H1 (cell line): ENCODE measurements around the gene JAKMIP1.

Source experiments
- CTCF ChIP-seq, 3 experiments: IDR thresholded peaks; 1 replicate in 2 of 3; 2 replicates in 1 of 3; pipeline versions ENCODE4 v1.5.1 to v1.6.1; 2011; ENCODE audit warnings: low read length in 3 of 3, mild to moderate bottlenecking in 3 of 3, inconsistent platforms in 2 of 3, low read depth in 1 of 3, moderate library complexity in 1 of 3; ENCODE audit not compliant: insufficient read depth in 1 of 3; ENCODE audit errors: control extremely low read depth in 1 of 3
- EP300 ChIP-seq, 2 experiments: IDR thresholded peaks; 1 replicate in 1 of 2; 2 replicates in 1 of 2; pipeline ENCODE4 v1.6.1; 2011 to 2012; ENCODE audit warnings: low read depth in 2 of 2, low read length in 2 of 2, mild to moderate bottlenecking in 2 of 2, borderline replicate concordance in 1 of 2, inconsistent platforms in 1 of 2, moderate library complexity in 1 of 2
- RXRA ChIP-seq: IDR thresholded peaks from 2 replicates; pipeline ENCODE4 v1.6.1; 2011; ENCODE audit warnings: low read depth, mild to moderate bottlenecking, low read length, moderate library complexity; ENCODE audit not compliant: insufficient read depth
- USF2 ChIP-seq: IDR thresholded peaks from 2 replicates; pipeline ENCODE4 v1.6.1; 2011; ENCODE audit warnings: low read length, improper control_type of control experiment

GRCh38 chr4:6142511-6142910 is 57.8 kb downstream of the JAKMIP1 start:
- TF ChIP-seq EP300 (IDR thresholded peaks at IDR 0.05; ENCODE audit: borderline replicate concordance in 1 of 2, low read depth in 2 of 2, low read length in 2 of 2) (no peak), CTCF (IDR thresholded peaks at IDR 0.05; ENCODE audit: control extremely low read depth in 1 of 3, insufficient read depth in 1 of 3, low read depth in 1 of 3, low read length in 3 of 3) (no peak), USF2 (no peak), RXRA (no peak)
